K562 (cell line): Measurements from ENCODE around the gene OTOP3. TPM values are rescaled to one million over a fixed set of nuclear protein-coding genes. Genes with fewer than 3 reads are reported as not detected.
"Not testable (repeated sequence)": the region's sequence is repeated elsewhere in the genome, so short reads cannot be mapped to it uniquely, and the experiment has no call there.

Experiments used
- ATAC-seq: fragments of 200-7000 bp; cut with Tn5 transposase; 3 replicates; pipeline ENCODE4 v1.9.1; 2020; ENCODE audit warnings: moderate library complexity
- BruUV-seq: library from RNA; stranded (reverse); fragments of 400-500 nt; replicated peaks from 2 replicates; lab custom pipeline; 2021; lab: Mats Ljungman, UMichigan
- CTCF ChIA-PET: fragments of 300-600 bp; formaldehyde crosslinking; extraction: SDS; loops from one replicate; lab custom pipeline; 2021; ENCODE audit warnings: low intra/inter-chr PET ratio; lab: Yijun Ruan, JAX
- POLR2A ChIA-PET: fragments of 300-600, 350-650 bp; sonication (Branson Sonifier 250); formaldehyde crosslinking; extraction: SDS; loops from one replicate; lab custom pipeline; 2021; ENCODE audit warnings: antibody characterized with exemption, inconsistent platforms; lab: Yijun Ruan, JAX
- DNase-seq, 4 experiments: peaks; one replicate each; pipeline versions ENCODE4 v3.0.0 to v3.0.0-alpha.2; 2011 to 2018; ENCODE audit warnings: low spot score in 3 of 4, mixed read lengths in 3 of 4; ENCODE audit errors: extremely low read depth in 1 of 4
- FAIRE-seq: peaks from 2 replicates; lab custom pipeline; 2011; peaks lifted over from hg19 to GRCh38; lab: Jason Lieb, UNC
- H2AFZ ChIP-seq: 2 replicates; pipeline ENCODE4 v1.6.0; 2011; ENCODE audit warnings: low read depth, low read length, control low read depth, inconsistent platforms
- H3K27ac ChIP-seq: fragments of 200-600 bp; 3 replicates; pipeline ENCODE4 v1.8.0; 2011; ENCODE audit warnings: low read depth, mild to moderate bottlenecking, control low read depth, inconsistent platforms, low read length, moderate library complexity, mixed read lengths; ENCODE audit errors: extremely low read depth
- H3K27me3 ChIP-seq, 2 experiments: fragments of 300-600 bp in 1 of 2; 2 replicates in 1 of 2; 3 replicates in 1 of 2; pipeline versions ENCODE4 v1.6.0 to v1.8.0; 2011; ENCODE audit warnings: inconsistent platforms in 2 of 2, low read length in 2 of 2, mild to moderate bottlenecking in 1 of 2, mixed read lengths in 1 of 2, moderate library complexity in 1 of 2; ENCODE audit not compliant: control insufficient read depth in 2 of 2, insufficient read depth in 2 of 2
- H3K36me3 ChIP-seq: fragments of 300-600 bp; 3 replicates; pipeline ENCODE4 v1.8.0; 2011; ENCODE audit warnings: mild to moderate bottlenecking, low read length, inconsistent platforms; ENCODE audit not compliant: control insufficient read depth, insufficient read depth
- H3K4me1 ChIP-seq, 2 experiments: fragments of 200-600 bp in 1 of 2; replicated peaks in 1 of 2; 2 replicates in 1 of 2; 3 replicates in 1 of 2; pipeline versions ENCODE4 v1.5.1 to v1.8.0; 2011; ENCODE audit warnings: inconsistent platforms in 2 of 2, low read length in 2 of 2, mild to moderate bottlenecking in 1 of 2, mixed read lengths in 1 of 2, moderate library complexity in 1 of 2; ENCODE audit not compliant: control insufficient read depth in 2 of 2, insufficient read depth in 2 of 2
- H3K4me2 ChIP-seq: 2 replicates; pipeline ENCODE4 v1.6.1; 2011; ENCODE audit warnings: low read length, control low read depth, inconsistent platforms, mixed read lengths; ENCODE audit not compliant: insufficient read depth
- H3K4me3 ChIP-seq: fragments of 200-600 bp; sonication (generic), shearing (Covaris generic); 2 replicates; pipeline ENCODE4 v1.5.1; 2016; ENCODE audit warnings: control low read depth, inconsistent platforms
- H3K79me2 ChIP-seq: fragments of 200-600 bp; 3 replicates; pipeline ENCODE4 v1.8.0; 2011; ENCODE audit warnings: low read length, inconsistent platforms; ENCODE audit not compliant: control insufficient read depth, insufficient read depth
- H3K9ac ChIP-seq, 2 experiments: 2 replicates each; pipeline versions ENCODE4 v1.6.0 to v1.6.1; 2011; ENCODE audit warnings: low read depth in 2 of 2, low read length in 2 of 2, control low read depth in 1 of 2, inconsistent platforms in 1 of 2, mild to moderate bottlenecking in 1 of 2, mixed read lengths in 1 of 2; ENCODE audit not compliant: insufficient read depth in 1 of 2
- H3K9me1 ChIP-seq: one replicate; pipeline ENCODE4 v1.6.0; 2011; ENCODE audit warnings: inconsistent platforms, mild to moderate bottlenecking, low read length, moderate library complexity; ENCODE audit not compliant: control insufficient read depth, insufficient read depth
- H3K9me3 ChIP-seq: replicated peaks from 2 replicates; pipeline ENCODE4 v1.5.1; 2011; ENCODE audit warnings: low read depth, low read length, inconsistent platforms; ENCODE audit not compliant: control insufficient read depth, insufficient read depth
- H4K20me1 ChIP-seq: replicated peaks from 2 replicates; pipeline ENCODE4 v1.6.1; 2011; ENCODE audit warnings: low read length, inconsistent platforms, mixed read lengths; ENCODE audit not compliant: control insufficient read depth, insufficient read depth
- AFF1 ChIP-seq, 2 experiments: fragments of 450-650 bp; IDR thresholded peaks; 2 replicates each; pipeline ENCODE4 v1.6.1; 2018; ENCODE audit warnings: mild to moderate bottlenecking in 2 of 2, low read depth in 1 of 2; ENCODE audit not compliant: partially characterized antibody in 2 of 2
- AFF4 ChIP-seq: sonication (generic); formaldehyde crosslinking; IDR thresholded peaks from 2 replicates; pipeline ENCODE4 v1.8.0; 2023; ENCODE audit warnings: mild to moderate bottlenecking, missing genetic modification reagents
- BRD9 ChIP-seq: fragments of 450-650 bp; IDR thresholded peaks from 2 replicates; pipeline ENCODE4 v1.6.1; 2018; ENCODE audit warnings: low read depth; ENCODE audit not compliant: partially characterized antibody
- FOXK2 ChIP-seq, 2 experiments: fragments of 450-650 bp; IDR thresholded peaks in 1 of 2; conservative IDR thresholded peaks in 1 of 2; 2 replicates each; pipeline ENCODE4 v1.6.1; 2016; ENCODE audit warnings: low read depth in 2 of 2, mild to moderate bottlenecking in 1 of 2
- MLLT1 ChIP-seq, 2 experiments: fragments of 450-650 bp; IDR thresholded peaks; 2 replicates each; pipeline ENCODE4 v1.6.1; 2016
- NR2C2 ChIP-seq, 2 experiments: fragments of 200-800 bp in 1 of 2; sonication (Bioruptor generic) in 1 of 2; sonication (generic) in 1 of 2; formaldehyde crosslinking in 1 of 2; IDR thresholded peaks; 2 replicates each; pipeline versions ENCODE4 v1.6.1 to v1.8.0; 2016 to 2022; ENCODE audit warnings: mild to moderate bottlenecking in 1 of 2, missing compliant biosample characterization in 1 of 2, missing genetic modification characterization in 1 of 2, missing genetic modification reagents in 1 of 2
- SMARCA4 ChIP-seq: fragments of 450-650 bp; IDR thresholded peaks from 2 replicates; pipeline ENCODE4 v1.6.1; 2016
- THRAP3 ChIP-seq: fragments of 450-650 bp; IDR thresholded peaks from 2 replicates; pipeline ENCODE4 v1.6.1; 2016; ENCODE audit warnings: mild to moderate bottlenecking, inconsistent platforms, borderline replicate concordance
- USF1 ChIP-seq: sonication (generic); formaldehyde crosslinking; IDR thresholded peaks from 2 replicates; pipeline ENCODE4 v1.9.0; 2022; ENCODE audit warnings: mild to moderate bottlenecking, missing genetic modification reagents
- WGBS: fragments of 100-300 bp; shearing (Covaris generic); methylation state at CpG from one replicate; pipeline ENCODE4 v1.1.6; 2016; ENCODE audit warnings: low coverage, mixed read lengths; ENCODE audit not compliant: insufficient coverage; ENCODE audit errors: missing lambda C conversion rate; 5-methylcytosine and 5-hydroxymethylcytosine counted together
- in situ Hi-C: fragments of 300-500 bp; cut with MboI; formaldehyde crosslinking; loops from 4 replicates; pipeline ENCODE4 v1.15.0; 2018; ENCODE audit warnings: inconsistent platforms, mixed read lengths
- intact Hi-C: fragments of 100-400 bp; cut with micrococcal nuclease; formaldehyde crosslinking; loops from 2 replicates; pipeline ENCODE4 v1.14.2; 2022
- polyA plus RNA-seq, 8 experiments: library from polyadenylated mRNA; depleted of rRNA in 4 of 8; stranded (reverse) in 5 of 8; unstranded in 3 of 8; fragments of >200 nt; fragmentation: Nextera tagmentation in 2 of 8; fragmentation: Illumina TruSeq in 1 of 8; extraction: Ambion mirVana in 2 of 8; extraction: Trizol in 1 of 8; gene quantifications; 2 replicates each; pipeline versions ENCODE4 v1.2.1 to v1.2.3, GENCODE V29; 2011 to 2014; ENCODE audit warnings: inconsistent platforms in 1 of 8, missing spikeins in 1 of 8
- total RNA-seq, 7 experiments: library from RNA; depleted of rRNA in 6 of 7; stranded (reverse); fragments of >200 nt in 6 of 7; fragmentation: Illumina TruSeq in 2 of 7; extraction: Trizol in 2 of 7; gene quantifications; 2 replicates each; pipeline versions ENCODE4 v1.2.1 to v1.2.3, GENCODE V29; 2011 to 2021; ENCODE audit warnings: low replicate concordance in 1 of 7

The OTOP3 gene
- total and polyA plus RNA-seq, 9 of the 15 experiments (the other 6 are each of a cell fraction or from before 2014, with no cell fraction given) = not detected

- H3K27me3 ChIP-seq; H3K9me3 ChIP-seq; in situ Hi-C loops; H3K79me2 ChIP-seq; H4K20me1 ChIP-seq; intact Hi-C loops; H3K36me3 ChIP-seq; H3K9me1 ChIP-seq; FAIRE-seq; TF ChIP-seq NR2C2 (CRISPR knock-in tag; IDR thresholded peaks at IDR 0.05): not testable (repeated sequence)
- 41% methylated on average over 14 of the region's 14 CpGs for WGBS
- BruUV-seq = TSS peak; percentile 71
- peak overlapping the region; percentile 87 for H3K4me2 ChIP-seq
- peak overlapping the region; percentile 78 for H2AFZ ChIP-seq
- peak overlapping the region; percentile 76 to 91 for H3K9ac ChIP-seq
- DNase-seq = peak in 1 of 4 experiments; percentile 28
- peak overlapping the region; percentile 75 for H3K27ac ChIP-seq
- ATAC-seq = peak; percentile 3; the same call in 1 of the 3 replicates
- ChIA-PET POLR2A (interaction anchor here (0.6 to 1.9 kb wide), 17 partner anchors 9 to 544 kb away, joined by 3 to 12 read pairs (median 4); partner anchors contain the start of genes ATP5PD, HID1, JPT1 and KCTD2), CTCF (interaction anchor here (0.7 kb wide), 1 partner anchor 238 kb away, joined by 3 read pairs; no protein-coding TSS in a partner anchor)
- peaks cover 22 to 47% of the 10 kb centered on the region in 2 experiments for H3K4me1 ChIP-seq
- H3K4me3 ChIP-seq = peak overlapping the region; percentile 55
- TF ChIP-seq USF1 (CRISPR knock-in tag) (peak; percentile 37), FOXK2 (conservative IDR thresholded peaks at IDR 0.05 in 1 of 2, IDR thresholded peaks at IDR 0.05 in 1 of 2; ENCODE audit: low read depth in 2 of 2) (peak; percentile 51 to 61; a peak in 2 of 4 replicates), AFF1 (IDR thresholded peaks at IDR 0.05; ENCODE audit: low read depth in 1 of 2, partially characterized antibody in 2 of 2) (peak in 1 of 2 experiments; percentile 33), SMARCA4 (0 out of 2 replicates have a peak, but pooled peaks have one; percentile 16), AFF4 (CRISPR knock-in tag) (0 out of 2 replicates have a peak, but pooled peaks have one; percentile 11), MLLT1 (IDR thresholded peaks at IDR 0.05) (peak in 1 of 2 experiments; percentile 41; a peak in 1 of 4 replicates), NR2C2 (tag; IDR thresholded peaks at IDR 0.05) (peak; percentile 67; the same call in 1 of the 2 replicates), THRAP3 (peak; percentile 49; the same call in 1 of the 2 replicates), BRD9 (peak; percentile 62)
These were observed 47.1 kb downstream of the OTOP3 start for GRCh38 chr17:74982663-74983313.
